Measurements from ENCODE around the gene TMEM186.
"Not testable (repeated sequence)": the region's sequence is repeated elsewhere in the genome, so short reads cannot be mapped to it uniquely, and the experiment has no call there.

TMEM186 gene

GRCh38 chr16:8775359-8775758 lies 22.1 kb downstream of the TMEM186 start:
- DNase-seq (ENCODE audit: extremely low read depth in 1 of 2, low read depth in 1 of 2) = no peak

DNA sequence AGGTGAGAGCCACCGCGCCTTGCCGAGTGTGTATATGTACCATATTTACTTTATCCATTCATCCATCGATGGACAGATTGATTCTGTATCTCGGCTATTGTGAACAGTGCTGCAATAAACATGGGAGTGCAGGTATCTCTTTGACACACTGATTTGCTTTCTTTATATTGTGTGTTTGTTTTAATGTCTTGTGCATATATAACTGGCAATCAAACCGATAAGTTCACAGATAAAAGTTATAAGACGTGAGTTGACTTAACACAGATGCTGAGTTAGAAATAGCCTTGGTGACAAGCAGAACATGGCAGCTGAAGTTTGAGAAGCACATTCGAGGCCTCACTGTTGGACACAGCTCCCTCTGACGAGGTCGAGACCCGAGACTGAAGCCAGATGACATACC lies 23.2 kb downstream of the TMEM186 start:
- no peak for DNase-seq (ENCODE audit: extremely low read depth in 1 of 2, low read depth in 1 of 2)

GRCh38 chr16:8773537-8773936 lies 23.9 kb downstream of the TMEM186 start:
- DNase-seq (ENCODE audit: extremely low read depth in 1 of 2, low read depth in 1 of 2) = no peak

GRCh38 chr16:8768692-8769091 lies 28.7 kb downstream of the TMEM186 start:
- DNase-seq (ENCODE audit: extremely low read depth in 1 of 2, low read depth in 1 of 2) = no peak

GRCh38 chr16:8768283-8768682 lies 29.2 kb downstream of the TMEM186 start:
- DNase-seq (ENCODE audit: extremely low read depth in 1 of 2, low read depth in 1 of 2) = no peak

DNA sequence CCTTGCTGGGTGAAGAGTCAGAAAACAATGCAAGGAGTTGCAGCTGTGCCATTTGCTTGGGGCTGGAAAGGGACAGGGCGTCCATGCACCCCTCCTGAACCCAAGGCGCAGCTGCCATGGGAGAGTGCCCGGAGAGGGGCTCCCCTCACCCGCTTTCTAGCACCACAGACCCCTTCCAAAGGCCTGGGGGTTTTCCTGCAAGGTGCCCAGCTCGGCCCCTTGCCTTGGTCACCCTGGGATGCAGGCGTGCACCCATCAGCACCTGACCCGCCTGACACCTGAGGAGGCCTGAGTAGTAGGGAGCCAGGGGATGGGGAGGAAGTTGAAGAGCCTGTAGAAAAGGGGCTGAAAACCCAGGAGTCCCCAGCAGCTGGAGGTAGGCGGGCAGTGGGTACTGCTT lies 30.3 kb downstream of the TMEM186 start:
- DNase-seq (ENCODE audit: extremely low read depth in 1 of 2, low read depth in 1 of 2) = no peak

- DNase-seq (ENCODE audit: extremely low read depth in 1 of 2, low read depth in 1 of 2) = no peak
Measured at GRCh38 chr16:8764525-8765250, 32.8 kb downstream of the TMEM186 start.

GRCh38 chr16:8763899-8764298 lies 33.5 kb downstream of the TMEM186 start:
- DNase-seq (ENCODE audit: extremely low read depth in 1 of 2, low read depth in 1 of 2) = no peak

DNA sequence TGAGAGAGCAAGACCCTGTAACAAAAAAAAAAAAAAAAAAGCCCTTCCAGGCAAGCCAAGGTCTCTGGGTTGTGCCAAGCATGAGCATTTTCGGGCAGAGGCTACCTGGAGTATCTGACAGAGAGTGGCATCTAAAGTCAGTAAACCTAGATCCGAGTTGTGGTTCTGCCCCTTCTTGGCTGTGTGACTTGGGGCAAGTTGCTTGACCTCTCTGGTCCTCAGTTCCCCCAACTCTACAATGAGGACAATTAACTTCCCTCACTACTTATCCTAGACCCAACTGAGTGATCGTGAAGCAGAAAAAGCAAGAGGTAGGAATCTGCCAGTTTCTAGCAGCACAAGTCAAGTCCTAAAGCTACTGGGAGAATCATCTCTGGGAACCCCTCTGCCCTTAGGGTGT lies 34.4 kb downstream of the TMEM186 start:
- DNase-seq (ENCODE audit: extremely low read depth in 1 of 2, low read depth in 1 of 2) = no peak

GRCh38 chr16:8762254-8762653 lies 35.2 kb downstream of the TMEM186 start:
- DNase-seq (ENCODE audit: extremely low read depth in 1 of 2, low read depth in 1 of 2) = no peak

DNA sequence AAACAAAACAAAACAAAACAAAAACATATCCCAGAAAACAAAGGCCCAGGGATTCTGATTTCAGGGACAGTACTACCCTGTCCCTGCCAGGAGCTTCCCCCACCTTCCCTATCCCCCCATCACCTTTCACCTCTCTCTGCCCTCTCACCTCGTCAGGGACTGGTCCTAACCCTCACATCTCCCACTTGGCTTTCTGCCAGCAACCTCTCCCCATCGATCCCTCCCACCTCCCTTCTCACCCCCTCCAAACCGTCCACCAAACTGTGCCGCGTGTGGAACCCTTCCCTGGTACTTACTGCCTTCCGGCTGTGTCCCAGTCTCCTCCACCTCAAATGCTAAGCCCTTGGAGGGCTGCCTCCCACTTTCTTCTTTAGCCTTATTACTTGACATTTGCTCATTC lies 36.4 kb downstream of the TMEM186 start:
- DNase-seq (ENCODE audit: extremely low read depth in 1 of 2, low read depth in 1 of 2) = no peak

DNA sequence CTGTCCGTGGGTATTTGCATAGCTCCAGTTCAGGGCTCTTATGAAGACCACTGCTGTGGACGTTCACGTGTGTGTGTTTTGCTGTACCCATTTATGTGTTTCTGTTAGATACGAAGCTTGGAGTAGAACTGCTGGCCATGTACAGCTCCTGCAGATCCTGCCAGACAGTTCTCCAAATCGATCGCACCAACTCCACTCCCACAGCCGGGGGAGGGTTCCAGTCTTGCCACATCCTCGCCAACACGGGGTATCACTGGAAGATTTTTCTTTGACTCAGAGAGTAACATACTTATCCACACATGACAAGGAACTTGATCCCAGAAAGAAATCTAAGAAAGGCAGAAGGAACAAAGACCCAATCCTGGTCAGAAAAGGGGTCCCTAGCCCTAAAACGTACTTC lies 37.4 kb downstream of the TMEM186 start:
- DNase-seq (ENCODE audit: extremely low read depth in 1 of 2, low read depth in 1 of 2) = no peak

GRCh38 chr16:8758022-8758421 lies 39.4 kb downstream of the TMEM186 start:
- DNase-seq (ENCODE audit: extremely low read depth in 1 of 2, low read depth in 1 of 2) = no peak

DNA sequence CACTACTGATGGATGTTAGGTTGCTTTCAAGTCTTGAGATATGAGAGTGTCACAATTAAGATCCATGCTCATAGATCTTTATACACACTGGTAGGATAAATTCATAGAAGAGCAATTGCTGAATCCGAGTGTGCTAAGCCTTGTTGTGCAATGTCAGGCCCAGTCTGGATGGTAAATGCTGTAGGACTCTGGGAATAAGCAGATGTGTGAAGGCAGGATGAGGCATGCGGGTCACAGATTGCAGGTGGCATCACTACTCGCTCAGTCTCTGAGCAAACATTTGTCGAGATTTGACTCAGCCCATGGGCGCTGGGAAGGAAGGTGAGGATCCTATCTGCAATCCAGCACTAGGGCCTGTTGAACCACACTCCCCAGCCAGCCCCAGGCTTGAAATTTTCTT lies 40.7 kb downstream of the TMEM186 start:
- no peak for DNase-seq (ENCODE audit: extremely low read depth in 1 of 2, low read depth in 1 of 2)

- no peak for DNase-seq (ENCODE audit: extremely low read depth in 1 of 2, low read depth in 1 of 2)
Measured at GRCh38 chr16:8753416-8754054, 43.9 kb downstream of the TMEM186 start.

GRCh38 chr16:8752706-8753105 lies 44.7 kb downstream of the TMEM186 start:
- DNase-seq (ENCODE audit: extremely low read depth in 1 of 2, low read depth in 1 of 2) = no peak

DNA sequence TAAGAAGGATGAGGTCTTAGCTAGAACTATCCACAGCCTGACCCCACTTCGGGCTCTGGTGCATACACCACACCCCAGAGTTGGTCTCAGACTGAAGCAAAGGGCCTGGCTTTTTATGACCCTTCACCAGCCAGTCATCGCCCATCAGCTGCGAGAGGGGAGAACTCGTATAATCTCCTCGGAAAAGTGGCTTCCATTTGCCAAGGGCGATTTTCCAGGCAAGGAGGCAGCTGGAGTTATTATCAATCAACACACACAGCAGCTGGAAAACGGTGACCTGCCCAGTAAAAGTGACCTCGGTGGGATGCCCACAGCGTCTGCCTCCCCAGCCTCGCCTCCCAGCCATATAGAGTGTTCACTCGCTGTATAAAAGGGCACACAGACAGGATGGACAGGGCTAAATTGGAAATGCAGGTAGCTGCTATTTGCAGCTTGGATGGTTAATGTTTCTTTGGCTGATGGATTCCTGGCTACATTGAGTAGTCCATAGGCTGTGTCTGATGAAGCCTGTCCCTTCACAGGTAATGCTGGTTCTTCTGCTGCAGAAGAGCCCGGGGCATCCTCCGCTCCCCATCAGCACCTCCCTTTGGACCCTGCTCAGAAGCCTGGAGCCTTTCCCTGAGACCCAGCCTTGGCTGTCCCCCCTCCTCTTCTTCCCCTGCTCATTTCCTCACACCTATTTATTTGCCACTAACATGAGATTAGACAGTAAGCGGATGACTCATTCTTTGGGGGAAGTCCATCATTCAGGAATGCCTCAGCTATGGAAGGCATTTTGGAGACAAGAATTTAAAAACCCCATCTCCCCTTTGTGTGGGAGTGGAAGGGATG lies 45.7 kb downstream of the TMEM186 start:
- no peak for DNase-seq (ENCODE audit: extremely low read depth in 1 of 2, low read depth in 1 of 2)

DNA sequence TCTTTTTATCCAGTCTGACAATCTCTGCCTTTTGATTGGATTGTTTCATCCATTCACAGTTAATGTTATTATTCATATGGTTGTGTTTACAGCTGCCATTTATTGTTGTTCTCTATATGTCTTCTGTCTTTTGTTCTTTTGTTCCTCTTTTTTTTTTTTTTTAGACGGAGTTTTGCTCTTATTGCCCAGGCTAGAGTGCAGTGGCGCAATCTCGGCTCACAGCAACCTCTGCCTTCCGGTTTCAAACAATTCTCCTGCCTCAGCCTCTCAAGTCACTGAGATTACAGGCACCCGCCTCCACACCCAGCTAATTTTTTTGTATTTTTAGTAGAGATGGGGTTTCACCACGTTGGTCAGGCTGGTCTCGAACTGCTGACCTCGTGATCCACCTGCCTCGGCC lies 48.5 kb downstream of the TMEM186 start:
- DNase-seq (ENCODE audit: extremely low read depth in 1 of 2, low read depth in 1 of 2) = not testable (repeated sequence)
